WI38 (cell line): ENCODE data around the gene PITX1.

Experiments used
- H3K4me3 ChIP-seq: 2 replicates; pipeline ENCODE4 v1.5.1; 2011; ENCODE audit warnings: low read depth, mild to moderate bottlenecking, control low read depth, low read length
- CTCF ChIP-seq: IDR thresholded peaks from 2 replicates; pipeline ENCODE4 v1.5.1; 2012; ENCODE audit warnings: low read depth, mild to moderate bottlenecking, control low read depth, low read length

The PITX1 gene

DNA sequence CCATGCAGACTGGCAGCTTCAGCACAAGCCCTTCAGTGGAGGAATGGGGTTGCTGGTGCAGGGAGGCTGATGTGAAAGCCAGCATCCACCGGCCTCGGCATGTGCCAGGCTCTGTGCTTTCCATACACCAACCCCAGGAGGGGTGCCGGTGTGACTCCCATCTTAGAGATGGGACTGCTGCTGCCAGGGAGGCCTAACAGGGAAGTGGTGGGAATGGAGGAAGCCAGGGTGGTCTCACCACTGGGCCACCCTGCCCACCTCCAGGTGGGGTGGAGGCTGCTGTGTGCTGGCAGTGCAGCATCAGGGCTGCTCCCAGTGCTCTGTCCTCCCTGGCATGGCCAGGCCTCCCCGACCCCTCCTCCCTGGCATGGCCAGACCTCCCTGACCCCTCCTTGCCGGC is 32.8 kb upstream of the PITX1 start:
- no peak overlapping the region for H3K4me3 ChIP-seq
- TF ChIP-seq CTCF, result no peak

DNA sequence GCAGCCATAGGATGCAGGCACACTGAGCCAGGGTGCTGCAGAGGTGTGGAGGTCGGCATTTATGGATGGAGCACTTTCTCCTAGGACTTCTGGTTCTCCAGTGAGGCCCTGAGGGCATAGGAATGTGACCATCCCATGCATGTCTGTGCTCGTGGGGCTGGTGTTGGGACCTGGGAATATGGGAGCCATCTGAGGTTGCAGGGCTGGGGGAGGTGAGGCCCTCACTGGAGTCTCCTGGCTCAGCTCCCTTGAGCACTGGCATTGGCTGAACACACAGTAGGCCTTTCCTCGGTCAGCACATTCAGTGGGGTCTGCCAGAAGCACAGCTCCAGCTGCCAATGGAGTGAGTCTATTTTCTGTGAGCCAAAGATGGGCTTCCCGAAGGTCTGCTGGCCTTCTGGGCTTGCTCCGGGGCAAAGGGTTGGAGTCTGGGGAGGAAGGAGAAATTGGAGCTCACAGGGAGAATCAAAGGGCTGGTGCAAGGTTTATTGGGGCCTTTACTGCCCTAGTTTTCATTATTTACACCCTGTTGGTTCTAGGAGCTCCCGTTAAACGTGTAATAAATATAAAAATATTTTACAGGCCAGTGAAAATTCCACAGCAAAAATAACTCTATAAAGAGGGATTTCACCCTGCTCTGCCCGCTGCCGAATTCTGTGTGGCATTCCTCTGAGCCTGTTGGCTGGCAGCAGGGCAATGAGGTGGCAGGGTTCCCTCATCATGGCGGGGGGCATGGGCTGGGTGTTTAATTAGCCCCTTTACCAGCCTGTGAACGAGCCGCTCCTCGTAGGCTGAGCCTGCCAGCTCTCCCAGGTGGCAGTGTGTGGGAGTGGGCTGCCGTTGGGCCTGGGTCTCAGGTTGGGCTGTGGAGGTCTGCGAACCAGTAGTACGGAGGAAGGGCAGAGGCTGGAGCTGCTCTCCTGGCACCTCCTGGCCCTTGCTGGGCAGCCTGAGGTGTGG is 31.6 kb upstream of the PITX1 start:
- no peak overlapping the region for H3K4me3 ChIP-seq
- no peak for TF ChIP-seq CTCF

GRCh38 chr5:135064235-135064570 is 30.2 kb upstream of the PITX1 start:
- no peak overlapping the region for H3K4me3 ChIP-seq
- TF ChIP-seq CTCF, result no peak

- no peak overlapping the region for H3K4me3 ChIP-seq
- TF ChIP-seq CTCF, result no peak
Measured at GRCh38 chr5:135063511-135064234, 29.6 kb upstream of the PITX1 start.

GRCh38 chr5:135063056-135063445 is 29.0 kb upstream of the PITX1 start:
- no peak for TF ChIP-seq CTCF
- H3K4me3 ChIP-seq, result no peak overlapping the region

DNA sequence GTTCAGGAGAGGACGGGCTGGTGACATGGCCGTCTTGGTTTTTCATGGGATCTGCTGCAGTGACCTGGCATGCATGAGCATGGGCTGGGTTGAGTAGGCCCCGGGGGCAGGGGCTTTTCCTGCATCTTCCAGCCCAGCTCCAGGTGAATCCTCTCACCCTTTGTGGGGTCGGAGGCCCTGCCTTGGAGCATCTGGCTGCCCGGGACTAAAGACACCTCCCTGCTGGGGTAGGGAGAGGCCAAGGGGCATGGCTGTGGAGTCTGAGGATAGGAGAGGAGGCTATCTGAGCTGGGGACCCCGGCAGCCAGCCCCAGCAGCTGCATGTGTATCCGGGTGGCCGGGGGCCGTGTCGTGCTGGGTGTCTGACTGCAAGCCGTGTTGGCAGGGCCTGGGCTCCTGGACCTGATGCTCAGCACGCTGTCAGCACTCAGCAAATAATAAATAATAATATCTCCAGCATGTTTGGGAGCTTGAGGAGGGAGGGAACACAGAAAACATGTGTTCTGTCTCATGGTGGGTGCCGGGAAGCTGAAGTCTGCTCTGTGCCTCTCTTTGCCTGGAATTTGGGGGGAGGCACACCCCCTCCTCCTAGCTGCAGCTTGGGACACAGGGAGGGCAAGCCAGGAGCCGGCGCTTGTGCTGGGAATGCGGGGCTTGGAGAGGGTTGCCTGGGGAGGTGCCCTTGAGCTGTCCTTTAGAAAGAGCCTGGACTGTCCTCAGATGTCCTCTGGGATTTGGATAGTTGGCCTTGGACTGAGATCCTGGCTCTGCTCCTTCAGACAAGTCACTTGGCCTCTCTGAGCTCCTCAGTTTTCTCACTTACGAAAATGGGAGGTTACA is 28.4 kb upstream of the PITX1 start:
- H3K4me3 ChIP-seq, result no peak overlapping the region
- no peak for TF ChIP-seq CTCF

- TF ChIP-seq CTCF, result no peak
Measured at GRCh38 chr5:135061001-135061400, 27.0 kb upstream of the PITX1 start.

More at GRCh38 chr5:135061001-135061400, 27.0 kb upstream of the PITX1 start:
- no peak overlapping the region for H3K4me3 ChIP-seq
